OCI-LY7 (cell line): ENCODE results near the gene AKT1. TPM values are rescaled to one million over a fixed set of nuclear protein-coding genes. Genes with fewer than 3 reads are reported as not detected.
"Not testable (repeated sequence)": the region's sequence is repeated elsewhere in the genome, so short reads cannot be mapped to it uniquely, and the experiment has no call there.

Experiments used
- BruUV-seq: library from RNA; stranded (reverse); fragments of 400-500 nt; replicated peaks from 2 replicates; lab custom pipeline; 2021; lab: Mats Ljungman, UMichigan
- CTCF ChIA-PET: fragments of 300-600 bp; sonication (Branson Sonifier 250); formaldehyde crosslinking; loops from one replicate; lab custom pipeline; 2022; ENCODE audit warnings: antibody characterized with exemption; ENCODE audit not compliant: unreplicated experiment; lab: Charles Lee
- POLR2A ChIA-PET: fragments of 300-600 bp; sonication (Branson Sonifier 250); formaldehyde crosslinking; loops from one replicate; lab custom pipeline; 2022; ENCODE audit warnings: antibody characterized with exemption; lab: Charles Lee
- DNase-seq: peaks from one replicate; pipeline ENCODE4 v3.0.0-alpha.2; 2015; ENCODE audit warnings: low spot score
- H2AFZ ChIP-seq: fragments of 200-600 bp; sonication (generic), shearing (Covaris generic); 2 replicates; pipeline ENCODE4 v1.6.1; 2014; ENCODE audit warnings: mild to moderate bottlenecking, antibody characterized with exemption, low read length, moderate library complexity
- H3K27ac ChIP-seq: fragments of 200-600 bp; sonication (generic); 2 replicates; pipeline ENCODE4 v1.5.1; 2014; ENCODE audit warnings: mixed run types, low read depth, mild to moderate bottlenecking, moderate library complexity, low read length, inconsistent platforms; ENCODE audit not compliant: poor library complexity, severe bottlenecking
- H3K36me3 ChIP-seq: fragments of 200-600 bp; sonication (generic); 2 replicates; pipeline ENCODE4 v1.6.1; 2014; ENCODE audit warnings: mild to moderate bottlenecking, antibody characterized with exemption, low read length, moderate library complexity, mixed read lengths; ENCODE audit not compliant: insufficient read depth
- H3K4me1 ChIP-seq: fragments of 200-600 bp; sonication (generic); 2 replicates; pipeline ENCODE4 v1.5.1; 2014; ENCODE audit warnings: mild to moderate bottlenecking, low read length; ENCODE audit not compliant: insufficient read depth, poor library complexity, severe bottlenecking
- H3K4me2 ChIP-seq: fragments of 200-600 bp; sonication (generic); 2 replicates; pipeline ENCODE4 v1.6.1; 2014; ENCODE audit warnings: mild to moderate bottlenecking, low read length
- H3K4me3 ChIP-seq: fragments of 200-600 bp; sonication (generic); 2 replicates; pipeline ENCODE4 v1.5.1; 2014; ENCODE audit warnings: mild to moderate bottlenecking, low read depth, low read length; ENCODE audit not compliant: poor library complexity, severe bottlenecking
- H3K79me2 ChIP-seq: fragments of 200-600 bp; sonication (generic); 2 replicates; pipeline ENCODE4 v1.6.1; 2016; ENCODE audit warnings: low read depth, mild to moderate bottlenecking, low read length, moderate library complexity, mixed read lengths; ENCODE audit not compliant: insufficient read depth
- H3K9me2 ChIP-seq: fragments of 200-600 bp; sonication (generic); 2 replicates; pipeline ENCODE4 v1.6.1; 2016; ENCODE audit warnings: mild to moderate bottlenecking, low read length, mixed read lengths; ENCODE audit not compliant: insufficient read depth
- H3K9me3 ChIP-seq: fragments of 200-600 bp; sonication (generic); 2 replicates; pipeline ENCODE4 v1.6.1; 2014; ENCODE audit warnings: mild to moderate bottlenecking, mixed run types, low read length, mixed read lengths
- H4K20me1 ChIP-seq: fragments of 200-600 bp; sonication (generic); 2 replicates; pipeline ENCODE4 v1.6.1; 2014; ENCODE audit warnings: mild to moderate bottlenecking, antibody characterized with exemption, low read length, moderate library complexity, mixed read lengths; ENCODE audit not compliant: insufficient read depth
- EZH2phosphoT487 ChIP-seq: fragments of 200-600 bp; sonication (generic); IDR thresholded peaks from 2 replicates; pipeline ENCODE4 v1.6.1; 2018; ENCODE audit warnings: low read depth, borderline replicate concordance, mild to moderate bottlenecking, mixed run types, antibody characterized with exemption, low read length, moderate library complexity, mixed read lengths
- intact Hi-C: fragments of 100-400 bp; cut with micrococcal nuclease; formaldehyde crosslinking; loops from one replicate; pipeline ENCODE4 v1.10.0; 2022; ENCODE audit not compliant: unreplicated experiment
- total RNA-seq, 2 experiments: library from RNA; depleted of rRNA in 1 of 2; stranded (reverse); fragments of >200 nt in 1 of 2; shearing (Covaris generic) in 1 of 2; gene quantifications; 2 replicates each; pipeline ENCODE4 v1.2.3, GENCODE V29; 2014 to 2022
- TF ChIP-seq, protein P1 (sequence below): fragments of 200-600 bp; sonication (generic); conservative IDR thresholded peaks from 2 replicates; pipeline ENCODE4 v1.5.1; 2014; ENCODE audit warnings: mild to moderate bottlenecking, antibody characterized with exemption, low read length, moderate library complexity, mixed read lengths

Gene AKT1
- total RNA-seq, 2 experiments from 2014 or later = 75.4 to 108 TPM

DNA sequence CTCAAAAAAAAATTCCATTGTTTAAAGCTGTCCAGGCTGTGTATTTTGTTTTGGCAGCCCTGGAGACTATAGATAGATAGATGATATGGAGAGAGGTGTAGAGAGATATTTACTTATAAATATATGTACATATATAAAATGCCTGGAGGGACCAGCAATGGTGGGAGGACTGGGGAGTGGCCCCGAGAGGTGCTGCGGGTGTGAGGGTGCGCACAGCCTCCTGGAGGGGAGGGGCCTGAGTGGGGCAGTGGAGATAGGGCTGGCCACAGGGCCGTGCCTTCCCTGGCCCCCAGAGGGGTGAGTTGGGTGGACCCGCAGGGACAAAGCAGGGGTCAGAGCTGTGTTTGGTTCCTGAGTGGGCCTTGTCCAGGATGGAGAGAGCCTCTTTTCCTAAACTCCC, 65.1 kb downstream of the AKT1 start:
- POLR2A ChIA-PET = no interaction called here
- Histone ChIP-seq H3K79me2 (no peaks in the 10 kb centered on the region), H3K4me2 (no peak overlapping the region), H3K4me1 (no peaks in the 10 kb centered on the region), H3K36me3 (no peaks in the 10 kb centered on the region), H2AFZ (no peak overlapping the region), H3K27ac (no peak overlapping the region), H3K9me3 (no peaks in the 10 kb centered on the region), H3K4me3 (no peak overlapping the region), H4K20me1 (no peaks in the 10 kb centered on the region), H3K9me2 (no peaks in the 10 kb centered on the region)
- DNase-seq = no peak
- CTCF ChIA-PET = no interaction called here
- TF ChIP-seq EZH2phosphoT487 = no peak
- TF ChIP-seq, protein P1, sequence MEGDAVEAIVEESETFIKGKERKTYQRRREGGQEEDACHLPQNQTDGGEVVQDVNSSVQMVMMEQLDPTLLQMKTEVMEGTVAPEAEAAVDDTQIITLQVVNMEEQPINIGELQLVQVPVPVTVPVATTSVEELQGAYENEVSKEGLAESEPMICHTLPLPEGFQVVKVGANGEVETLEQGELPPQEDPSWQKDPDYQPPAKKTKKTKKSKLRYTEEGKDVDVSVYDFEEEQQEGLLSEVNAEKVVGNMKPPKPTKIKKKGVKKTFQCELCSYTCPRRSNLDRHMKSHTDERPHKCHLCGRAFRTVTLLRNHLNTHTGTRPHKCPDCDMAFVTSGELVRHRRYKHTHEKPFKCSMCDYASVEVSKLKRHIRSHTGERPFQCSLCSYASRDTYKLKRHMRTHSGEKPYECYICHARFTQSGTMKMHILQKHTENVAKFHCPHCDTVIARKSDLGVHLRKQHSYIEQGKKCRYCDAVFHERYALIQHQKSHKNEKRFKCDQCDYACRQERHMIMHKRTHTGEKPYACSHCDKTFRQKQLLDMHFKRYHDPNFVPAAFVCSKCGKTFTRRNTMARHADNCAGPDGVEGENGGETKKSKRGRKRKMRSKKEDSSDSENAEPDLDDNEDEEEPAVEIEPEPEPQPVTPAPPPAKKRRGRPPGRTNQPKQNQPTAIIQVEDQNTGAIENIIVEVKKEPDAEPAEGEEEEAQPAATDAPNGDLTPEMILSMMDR = no peak
- BruUV-seq = no TSS peak
- intact Hi-C loops = no loop called here

DNA sequence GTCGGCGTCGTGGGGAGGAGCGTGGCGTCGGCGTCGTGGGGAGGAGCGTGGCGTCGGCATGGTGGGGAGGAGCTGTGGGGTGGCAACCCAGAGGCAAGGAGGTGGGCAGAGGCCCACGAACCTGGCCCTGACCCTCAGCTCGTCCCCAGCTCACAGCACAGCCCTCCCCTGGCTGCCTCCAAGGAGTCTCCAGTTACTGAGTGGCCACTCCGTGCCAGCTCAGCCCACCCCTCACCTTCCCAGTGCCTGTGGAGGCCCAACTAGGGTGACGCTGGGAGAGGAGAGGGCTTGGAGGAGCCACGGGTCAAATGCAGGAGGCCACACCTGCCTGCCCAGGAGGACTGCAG, 65.7 kb downstream of the AKT1 start:
- Histone ChIP-seq H4K20me1 (no peaks in the 10 kb centered on the region), H3K27ac (no peak overlapping the region), H3K9me3 (no peaks in the 10 kb centered on the region), H3K36me3 (no peaks in the 10 kb centered on the region), H3K4me3 (no peak overlapping the region), H3K4me1 (no peaks in the 10 kb centered on the region), H3K9me2 (no peaks in the 10 kb centered on the region), H2AFZ (no peak overlapping the region), H3K79me2 (no peaks in the 10 kb centered on the region), H3K4me2 (no peak overlapping the region)
- POLR2A ChIA-PET = no interaction called here
- intact Hi-C loops = no loop called here
- no peak for DNase-seq
- BruUV-seq = no TSS peak
- CTCF ChIA-PET = no interaction called here
- no peak for TF ChIP-seq EZH2phosphoT487
- TF ChIP-seq, protein P1 = no peak

DNA sequence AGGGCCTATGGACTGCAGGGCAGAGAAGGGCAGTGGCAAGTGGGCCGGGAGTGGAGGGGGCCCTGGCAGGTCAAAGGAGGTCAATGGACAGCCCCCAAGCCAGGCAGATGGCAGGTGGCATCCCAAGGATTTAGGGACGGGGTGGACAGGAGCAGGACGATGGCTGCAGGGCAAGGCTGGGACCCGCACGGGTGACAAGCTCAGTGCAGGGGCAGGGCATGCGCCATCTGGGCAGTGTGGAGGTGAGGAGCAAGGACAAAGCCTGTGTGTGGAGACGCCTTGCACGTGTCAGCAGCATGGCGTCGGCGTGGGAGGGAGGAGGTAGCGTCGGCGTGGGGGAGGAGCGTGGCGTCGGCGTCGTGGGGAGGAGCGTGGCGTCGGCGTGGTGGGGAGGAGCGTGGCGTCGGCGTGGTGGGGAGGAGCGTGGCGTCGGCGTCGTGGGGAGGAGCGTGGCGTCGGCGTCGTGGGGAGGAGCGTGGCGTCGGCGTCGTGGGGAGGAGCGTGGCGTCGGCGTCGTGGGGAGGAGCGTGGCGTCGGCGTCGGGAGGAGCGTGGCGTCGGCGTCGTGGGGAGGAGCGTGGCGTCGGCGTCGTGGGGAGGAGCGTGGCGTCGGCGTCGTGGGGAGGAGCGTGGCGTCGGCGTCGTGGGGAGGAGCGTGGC, 66.2 kb downstream of the AKT1 start:
- H3K36me3 ChIP-seq, H4K20me1 ChIP-seq, CTCF ChIA-PET, H3K27ac ChIP-seq, H3K79me2 ChIP-seq, H3K4me1 ChIP-seq, intact Hi-C loops, H3K4me2 ChIP-seq, H3K9me2 ChIP-seq, H3K4me3 ChIP-seq, POLR2A ChIA-PET, H3K9me3 ChIP-seq, DNase-seq, BruUV-seq, H2AFZ ChIP-seq: not testable (repeated sequence)
